Measurements from ENCODE around the gene CNIH2. TPM values are rescaled to one million over a fixed set of nuclear protein-coding genes. Genes with fewer than 3 reads are reported as not detected.

The CNIH2 gene
- total RNA-seq, 1 donor from 2014 or later = 12.2 TPM

GRCh38 chr11:66290330-66290621 is 12.3 kb downstream of the CNIH2 start:
- H3K27ac Mint-ChIP-seq (ENCODE audit: unreplicated experiment) = peak overlapping the region; percentile 55
- Histone ChIP-seq H2AFZ (ENCODE audit: low read depth, low read length) (no peak overlapping the region), H3K36me3 (ENCODE audit: insufficient read depth, low read length) (peaks cover 7% of the 10 kb centered on the region), H3K27ac (ENCODE audit: low read depth, low read length) (no peak overlapping the region), H3K4me1 (ENCODE audit: insufficient read depth, low read length) (peaks cover 22% of the 10 kb centered on the region), H3K4me2 (ENCODE audit: low read length) (peak overlapping the region; percentile 87), H3K79me2 (ENCODE audit: insufficient read depth, low read length) (peaks cover 35% of the 10 kb centered on the region), H3K4me3 (ENCODE audit: insufficient read depth, low read depth, low read length) (no peak overlapping the region), H3K27me3 (ENCODE audit: insufficient read depth, low read length) (peaks cover 22% of the 10 kb centered on the region), H4K20me1 (ENCODE audit: insufficient read depth, low read length) (peaks cover 18% of the 10 kb centered on the region), H3K9ac (ENCODE audit: low read length) (no peak overlapping the region), H3K9me3 (ENCODE audit: insufficient read depth, low read depth, low read length) (no peaks in the 10 kb centered on the region)
- peaks cover 6% of the 10 kb centered on the region for H3K36me3 Mint-ChIP-seq (ENCODE audit: low read depth, unreplicated experiment)
- peaks cover 16% of the 10 kb centered on the region for H3K4me1 Mint-ChIP-seq (ENCODE audit: low read depth, unreplicated experiment)
- no peak for FAIRE-seq
- peaks cover 22% of the 10 kb centered on the region for H3K27me3 Mint-ChIP-seq (ENCODE audit: low read depth, unreplicated experiment)
- no peak for DNase-seq (ENCODE audit: low read depth)
- H3K4me3 Mint-ChIP-seq (ENCODE audit: unreplicated experiment) = peak overlapping the region; percentile 90
- no peaks in the 10 kb centered on the region for H3K9me3 Mint-ChIP-seq (ENCODE audit: unreplicated experiment)
- TF ChIP-seq CTCF (IDR thresholded peaks at IDR 0.05; ENCODE audit: insufficient read depth, low read depth, low read length) = no peak
- TF ChIP-seq EZH2 (IDR thresholded peaks at IDR 0.05; ENCODE audit: insufficient read depth, low read length) = no peak

- TF ChIP-seq EZH2 (IDR thresholded peaks at IDR 0.05; ENCODE audit: insufficient read depth, low read length) (no peak), CTCF (IDR thresholded peaks at IDR 0.05; ENCODE audit: insufficient read depth, low read depth, low read length) (no peak)
- H3K4me2 ChIP-seq (ENCODE audit: low read length) = peak overlapping the region; percentile 54
These were observed 13.3 kb downstream of the CNIH2 start for GRCh38 chr11:66291303-66291705.

GRCh38 chr11:66291706-66292542 is 13.9 kb downstream of the CNIH2 start, which contains the start of gene TMEM151A:
Gene TMEM151A (plus strand): TSS chr11:66291894. CDS start chr11:66292014, 120 bp downstream.
- Mint-ChIP-seq H3K27me3 (ENCODE audit: low read depth, unreplicated experiment) (peaks cover 29% of the 10 kb centered on the region), H3K27ac (ENCODE audit: unreplicated experiment) (no peak within 1 kb of the TSS), H3K4me1 (ENCODE audit: low read depth, unreplicated experiment) (peaks cover 13% of the 10 kb centered on the region), H3K36me3 (ENCODE audit: low read depth, unreplicated experiment) (peaks cover 6% of the 10 kb centered on the region), H3K9me3 (ENCODE audit: unreplicated experiment) (no peaks in the 10 kb centered on the region), H3K4me3 (ENCODE audit: unreplicated experiment) (peak within 1 kb of the TSS; percentile 90)
- Histone ChIP-seq H2AFZ (ENCODE audit: low read depth, low read length) (no peak within 1 kb of the TSS), H3K36me3 (ENCODE audit: insufficient read depth, low read length) (peaks cover 2% of the 10 kb centered on the region), H3K4me2 (ENCODE audit: low read length) (peak within 1 kb of the TSS; percentile 54), H3K9me3 (ENCODE audit: insufficient read depth, low read depth, low read length) (no peaks in the 10 kb centered on the region), H3K4me1 (ENCODE audit: insufficient read depth, low read length) (peaks cover 21% of the 10 kb centered on the region), H3K27me3 (ENCODE audit: insufficient read depth, low read length) (peaks cover 24% of the 10 kb centered on the region), H3K27ac (ENCODE audit: low read depth, low read length) (no peak within 1 kb of the TSS), H3K4me3 (ENCODE audit: insufficient read depth, low read depth, low read length) (no peak within 1 kb of the TSS), H3K9ac (ENCODE audit: low read length) (no peak within 1 kb of the TSS), H3K79me2 (ENCODE audit: insufficient read depth, low read length) (peaks cover 18% of the 10 kb centered on the region), H4K20me1 (ENCODE audit: insufficient read depth, low read length) (peaks cover 5% of the 10 kb centered on the region)
- peak; percentile 87 for TF ChIP-seq EZH2 (IDR thresholded peaks at IDR 0.05; ENCODE audit: insufficient read depth, low read length)
- no peak for TF ChIP-seq CTCF (IDR thresholded peaks at IDR 0.05; ENCODE audit: insufficient read depth, low read depth, low read length)
- FAIRE-seq (no peak), DNase-seq (ENCODE audit: low read depth) (no peak)

More at GRCh38 chr11:66291303-66291705, 13.3 kb downstream of the CNIH2 start:
- H3K4me1 ChIP-seq (ENCODE audit: insufficient read depth, low read length) = peaks cover 22% of the 10 kb centered on the region
- Mint-ChIP-seq H3K36me3 (ENCODE audit: low read depth, unreplicated experiment) (peaks cover 6% of the 10 kb centered on the region), H3K4me1 (ENCODE audit: low read depth, unreplicated experiment) (peaks cover 13% of the 10 kb centered on the region), H3K27ac (ENCODE audit: unreplicated experiment) (no peak overlapping the region), H3K4me3 (ENCODE audit: unreplicated experiment) (no peak overlapping the region), H3K9me3 (ENCODE audit: unreplicated experiment) (no peaks in the 10 kb centered on the region), H3K27me3 (ENCODE audit: low read depth, unreplicated experiment) (peaks cover 25% of the 10 kb centered on the region)
- H3K27ac ChIP-seq (ENCODE audit: low read depth, low read length) = no peak overlapping the region
- FAIRE-seq (no peak), DNase-seq (ENCODE audit: low read depth) (no peak)
- peaks cover 25% of the 10 kb centered on the region for H3K79me2 ChIP-seq (ENCODE audit: insufficient read depth, low read length)
- peaks cover 22% of the 10 kb centered on the region for H3K27me3 ChIP-seq (ENCODE audit: insufficient read depth, low read length)
- H2AFZ ChIP-seq (ENCODE audit: low read depth, low read length) = no peak overlapping the region
- H3K9me3 ChIP-seq (ENCODE audit: insufficient read depth, low read depth, low read length) = no peaks in the 10 kb centered on the region
- H3K9ac ChIP-seq (ENCODE audit: low read length) = no peak overlapping the region
- peaks cover 11% of the 10 kb centered on the region for H4K20me1 ChIP-seq (ENCODE audit: insufficient read depth, low read length)
- no peak overlapping the region for H3K4me3 ChIP-seq (ENCODE audit: insufficient read depth, low read depth, low read length)
- H3K36me3 ChIP-seq (ENCODE audit: insufficient read depth, low read length) = peaks cover 7% of the 10 kb centered on the region
